Memory B cell (primary cell): ENCODE results near the gene PARN.

Experiments used
- ATAC-seq: fragments of 150-1000 bp; cut with Tn5 transposase; 2 replicates; pipeline ENCODE4 v1.10.0; 2021; ENCODE audit warnings: low read depth, mild to moderate bottlenecking, moderate library complexity
- DNase-seq, 2 donors: peaks; one replicate each; pipeline ENCODE4 v3.0.0; 2022; ENCODE audit warnings: low spot score in 2 of 2
- H3K27ac Mint-ChIP-seq: one replicate; pipeline ENCODE4 v1.8.0; 2022; ENCODE audit warnings: mild to moderate bottlenecking, moderate library complexity, mixed read lengths
- H3K27me3 Mint-ChIP-seq: one replicate; pipeline ENCODE4 v1.8.0; 2022; ENCODE audit warnings: mixed read lengths
- H3K36me3 Mint-ChIP-seq: one replicate; pipeline ENCODE4 v1.8.0; 2022; ENCODE audit warnings: mild to moderate bottlenecking, mixed read lengths
- H3K4me1 Mint-ChIP-seq: one replicate; pipeline ENCODE4 v1.8.0; 2022; ENCODE audit warnings: mixed read lengths
- H3K4me3 Mint-ChIP-seq: one replicate; pipeline ENCODE4 v1.8.0; 2022; ENCODE audit warnings: mild to moderate bottlenecking, moderate library complexity, mixed read lengths
- H3K9me3 Mint-ChIP-seq: one replicate; pipeline ENCODE4 v1.8.0; 2022; ENCODE audit warnings: mixed read lengths

PARN gene

GRCh38 chr16:14520753-14521152, 109.3 kb downstream of the PARN start:
- no peaks in the 10 kb centered on the region for H3K9me3 Mint-ChIP-seq
- no peak overlapping the region for H3K27ac Mint-ChIP-seq
- H3K36me3 Mint-ChIP-seq: no peaks in the 10 kb centered on the region
- H3K27me3 Mint-ChIP-seq: no peaks in the 10 kb centered on the region
- no peak overlapping the region for H3K4me3 Mint-ChIP-seq
- no peak for ATAC-seq
- peaks cover 19% of the 10 kb centered on the region for H3K4me1 Mint-ChIP-seq
- DNase-seq: no peak

- ATAC-seq (no peak), DNase-seq (no peak)
- H3K27me3 Mint-ChIP-seq: no peaks in the 10 kb centered on the region
- H3K4me3 Mint-ChIP-seq: no peak overlapping the region
- H3K27ac Mint-ChIP-seq: no peak overlapping the region
- no peaks in the 10 kb centered on the region for H3K9me3 Mint-ChIP-seq
- peaks cover 9% of the 10 kb centered on the region for H3K4me1 Mint-ChIP-seq
- peaks cover 7% of the 10 kb centered on the region for H3K36me3 Mint-ChIP-seq
These were observed 115.1 kb downstream of the PARN start for GRCh38 chr16:14514967-14515366.

DNA sequence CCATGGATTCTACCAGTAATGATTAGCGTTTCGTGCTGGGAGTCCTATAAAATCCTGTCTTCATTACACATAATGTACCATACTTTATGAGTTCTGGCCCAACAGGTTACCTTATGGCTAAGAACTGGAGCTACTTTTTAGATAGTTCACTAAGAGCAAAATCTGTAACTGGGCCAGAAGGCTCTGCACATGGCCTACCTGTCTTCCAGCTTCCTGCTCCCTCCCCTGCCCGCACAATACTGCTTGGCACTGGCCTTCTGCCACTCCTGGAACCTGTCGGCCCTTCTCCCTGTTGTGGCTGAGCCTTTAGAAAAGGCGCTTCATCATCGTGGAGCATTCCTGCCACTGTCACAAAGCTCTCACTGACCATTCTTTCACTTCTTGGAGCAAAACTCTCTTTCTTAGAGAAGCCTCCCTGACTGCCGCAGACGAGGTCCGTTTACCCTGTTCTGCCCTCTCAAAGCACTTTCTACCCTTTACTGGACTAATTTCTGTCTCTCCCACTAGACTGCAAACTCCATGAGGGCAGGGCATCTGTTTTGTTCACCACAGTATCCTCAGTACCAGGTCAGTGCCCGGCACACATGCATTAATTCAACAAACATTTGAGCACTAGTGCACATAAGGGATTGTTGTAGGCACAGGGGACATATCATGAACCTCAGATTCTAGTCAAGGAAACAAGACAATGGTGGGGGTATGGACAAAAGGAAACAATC, 116.5 kb downstream of the PARN start:
- Mint-ChIP-seq H3K4me1 (peaks cover 5% of the 10 kb centered on the region), H3K9me3 (no peaks in the 10 kb centered on the region), H3K36me3 (peaks cover 7% of the 10 kb centered on the region), H3K27me3 (no peaks in the 10 kb centered on the region), H3K4me3 (no peak overlapping the region), H3K27ac (no peak overlapping the region)
- DNase-seq (no peak), ATAC-seq (no peak)

GRCh38 chr16:14511800-14512135, 118.3 kb downstream of the PARN start:
- DNase-seq: no peak
- Mint-ChIP-seq H3K4me1 (peaks cover 5% of the 10 kb centered on the region), H3K4me3 (no peak overlapping the region), H3K27me3 (no peaks in the 10 kb centered on the region), H3K27ac (no peak overlapping the region), H3K9me3 (no peaks in the 10 kb centered on the region), H3K36me3 (peaks cover 7% of the 10 kb centered on the region)
- no peak for ATAC-seq

DNA sequence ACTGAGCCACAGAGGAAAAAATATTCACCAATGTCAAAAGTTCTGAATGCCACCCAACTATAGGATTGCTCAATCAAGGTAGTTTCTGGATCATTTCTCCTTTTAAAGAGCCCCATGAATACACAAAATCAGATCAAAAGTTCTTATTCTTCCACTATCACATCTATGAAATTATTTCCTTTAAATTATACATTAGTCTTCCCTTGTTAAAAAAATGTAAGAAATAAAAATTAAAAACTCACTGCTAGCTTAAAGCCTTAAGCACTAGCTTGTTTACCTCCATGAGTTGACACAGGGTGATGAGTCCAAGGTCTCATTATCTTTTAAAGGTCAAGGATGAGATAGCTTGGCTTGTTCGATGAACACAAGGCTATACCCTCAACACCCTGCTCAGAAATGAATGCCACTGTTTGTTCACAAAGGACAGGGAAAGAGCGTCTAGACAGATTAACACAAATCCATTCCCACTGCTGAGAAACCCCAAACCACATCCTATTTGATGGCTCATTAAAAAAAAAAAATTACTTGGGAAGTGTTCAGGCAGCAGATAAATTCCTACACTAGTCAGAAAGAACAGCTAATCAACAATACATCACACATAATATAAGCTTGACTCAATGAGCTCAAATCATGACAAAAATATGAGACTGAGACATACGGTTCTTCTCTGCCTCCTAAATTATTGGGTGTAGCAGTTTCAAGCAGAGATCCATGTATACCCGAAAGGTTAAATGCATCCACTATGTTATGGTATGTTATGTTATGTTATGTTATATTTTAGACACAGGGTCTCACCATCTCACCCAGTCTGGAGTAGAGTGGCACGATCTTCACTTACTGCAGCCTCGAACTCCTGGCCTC, 118.9 kb downstream of the PARN start:
- no peaks in the 10 kb centered on the region for H3K9me3 Mint-ChIP-seq
- ATAC-seq (no peak), DNase-seq (no peak)
- H3K27ac Mint-ChIP-seq: no peak overlapping the region
- H3K36me3 Mint-ChIP-seq: peaks cover 7% of the 10 kb centered on the region
- H3K4me3 Mint-ChIP-seq: no peak overlapping the region
- no peaks in the 10 kb centered on the region for H3K27me3 Mint-ChIP-seq
- H3K4me1 Mint-ChIP-seq: peaks cover 5% of the 10 kb centered on the region

- DNase-seq (no peak), ATAC-seq (no peak)
- no peak overlapping the region for H3K4me3 Mint-ChIP-seq
- no peaks in the 10 kb centered on the region for H3K27me3 Mint-ChIP-seq
- peaks cover 7% of the 10 kb centered on the region for H3K36me3 Mint-ChIP-seq
- H3K4me1 Mint-ChIP-seq: peaks cover 8% of the 10 kb centered on the region
- H3K9me3 Mint-ChIP-seq: no peaks in the 10 kb centered on the region
- H3K27ac Mint-ChIP-seq: no peak overlapping the region
These were observed 119.5 kb downstream of the PARN start for GRCh38 chr16:14510581-14510938.

DNA sequence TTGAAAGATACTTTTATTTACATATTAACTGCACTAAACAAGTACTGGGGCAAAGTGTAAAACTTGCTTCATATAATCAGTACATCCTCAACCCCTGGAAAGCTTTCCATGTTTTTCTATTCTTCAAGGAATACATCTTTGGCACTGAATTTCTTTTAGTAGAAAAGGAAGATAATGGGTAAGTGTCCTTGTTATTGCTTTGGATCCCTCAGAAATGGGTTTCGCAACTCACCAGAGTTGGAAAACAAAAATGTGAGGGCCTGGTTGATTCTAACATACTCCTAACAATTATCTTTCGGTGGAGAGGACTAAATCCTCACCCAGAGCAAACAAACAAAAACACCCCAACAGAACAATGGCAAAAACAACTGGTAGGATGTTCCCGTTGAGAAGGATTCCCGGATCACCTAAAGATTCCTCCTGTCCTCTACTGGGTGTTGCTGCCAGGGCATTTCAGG, 120.4 kb downstream of the PARN start:
- DNase-seq (no peak), ATAC-seq (no peak)
- Mint-ChIP-seq H3K27me3 (no peaks in the 10 kb centered on the region), H3K9me3 (no peaks in the 10 kb centered on the region), H3K36me3 (peaks cover 5% of the 10 kb centered on the region), H3K4me3 (no peak overlapping the region), H3K27ac (no peak overlapping the region), H3K4me1 (peaks cover 8% of the 10 kb centered on the region)

GRCh38 chr16:14509055-14509454, 121.0 kb downstream of the PARN start:
- peaks cover 5% of the 10 kb centered on the region for H3K36me3 Mint-ChIP-seq
- H3K4me1 Mint-ChIP-seq: peaks cover 8% of the 10 kb centered on the region
- H3K27me3 Mint-ChIP-seq: no peaks in the 10 kb centered on the region
- no peak overlapping the region for H3K27ac Mint-ChIP-seq
- no peak overlapping the region for H3K4me3 Mint-ChIP-seq
- ATAC-seq (no peak), DNase-seq (no peak)
- H3K9me3 Mint-ChIP-seq: no peaks in the 10 kb centered on the region

GRCh38 chr16:14505846-14506245, 124.2 kb downstream of the PARN start:
- Mint-ChIP-seq H3K27me3 (no peaks in the 10 kb centered on the region), H3K27ac (no peak overlapping the region), H3K4me3 (no peak overlapping the region), H3K9me3 (no peaks in the 10 kb centered on the region), H3K4me1 (peaks cover 10% of the 10 kb centered on the region), H3K36me3 (peaks cover 2% of the 10 kb centered on the region)
- DNase-seq (no peak), ATAC-seq (no peak)

DNA sequence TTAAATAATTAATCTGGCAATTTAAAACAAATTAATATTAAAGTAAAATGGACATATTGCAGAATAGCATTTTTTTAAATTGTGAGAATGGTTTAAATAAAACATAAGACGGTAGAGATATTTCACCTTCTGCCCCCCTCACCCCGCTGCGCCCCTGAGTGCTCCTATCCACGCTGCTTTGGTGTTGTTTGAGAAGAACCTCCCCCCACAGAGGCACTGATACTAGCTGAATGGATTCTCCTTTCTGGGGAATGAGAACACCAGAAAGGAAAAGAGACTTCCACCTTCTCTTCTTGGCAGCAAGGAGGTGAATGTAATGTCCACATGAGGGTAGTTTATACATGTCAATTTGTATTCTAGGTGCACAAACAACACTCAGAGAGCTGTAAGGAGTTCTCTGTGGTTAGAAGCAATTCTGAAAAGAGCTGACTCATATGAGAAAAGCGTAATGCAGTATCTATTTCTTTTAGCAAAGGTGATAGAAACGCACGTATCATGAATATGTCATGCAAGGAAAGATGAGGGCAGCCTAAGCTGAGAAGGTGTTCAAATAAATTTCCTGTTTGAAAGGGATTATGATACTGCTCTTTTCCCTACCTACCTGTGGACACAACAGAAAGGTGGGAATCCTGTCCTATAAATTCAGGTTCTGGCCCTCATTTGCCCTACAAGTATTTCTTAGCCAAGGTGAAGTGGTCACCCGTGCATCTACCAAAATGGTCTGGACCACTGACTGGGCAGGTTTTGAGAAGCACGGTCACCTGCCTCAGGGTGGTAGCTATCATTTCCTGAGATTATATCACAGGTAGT, 126.9 kb downstream of the PARN start:
- no peak overlapping the region for H3K27ac Mint-ChIP-seq
- no peak overlapping the region for H3K4me3 Mint-ChIP-seq
- no peaks in the 10 kb centered on the region for H3K27me3 Mint-ChIP-seq
- peaks cover 7% of the 10 kb centered on the region for H3K36me3 Mint-ChIP-seq
- ATAC-seq (no peak), DNase-seq (no peak)
- H3K4me1 Mint-ChIP-seq: peaks cover 15% of the 10 kb centered on the region
- no peaks in the 10 kb centered on the region for H3K9me3 Mint-ChIP-seq

DNA sequence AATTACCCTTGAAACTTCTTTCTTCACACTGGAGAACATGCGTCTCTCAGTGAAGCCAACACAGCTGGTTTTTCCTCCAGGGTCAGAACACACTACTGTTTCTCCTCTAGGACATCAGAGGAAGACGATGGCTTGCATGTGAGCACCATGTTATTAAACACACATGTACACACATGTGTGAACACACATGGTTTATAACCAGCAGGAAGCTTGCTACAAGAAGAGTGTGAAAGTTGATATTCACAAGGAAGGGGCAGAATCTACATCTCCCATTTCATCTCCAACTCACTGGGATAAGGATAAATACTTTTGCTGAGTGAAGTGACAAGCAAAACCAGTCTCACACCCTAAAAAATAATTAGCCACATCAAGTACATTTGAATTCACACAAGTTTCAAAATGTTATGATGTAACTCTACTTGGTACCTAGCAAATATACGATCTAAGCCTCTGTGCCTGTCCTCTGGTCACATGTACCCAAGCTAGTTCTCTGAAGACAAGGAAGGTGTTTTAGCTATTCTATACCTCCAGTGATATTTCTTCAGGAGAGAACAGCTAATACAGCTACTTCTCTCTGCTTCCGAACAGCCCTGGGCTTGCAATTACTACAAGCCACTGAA, 127.7 kb downstream of the PARN start:
- Mint-ChIP-seq H3K36me3 (peaks cover 7% of the 10 kb centered on the region), H3K4me1 (peaks cover 15% of the 10 kb centered on the region), H3K4me3 (no peak overlapping the region)

GRCh38 chr16:14501331-14502255, 128.5 kb downstream of the PARN start:
- Mint-ChIP-seq H3K36me3 (peaks cover 10% of the 10 kb centered on the region), H3K27me3 (no peaks in the 10 kb centered on the region), H3K9me3 (no peaks in the 10 kb centered on the region), H3K4me1 (peaks cover 17% of the 10 kb centered on the region), H3K27ac (no peak overlapping the region), H3K4me3 (no peak overlapping the region)
- ATAC-seq: no peak
- DNase-seq: no peak

More for the DNA sequence above, 127.7 kb downstream of the PARN start:
- Mint-ChIP-seq H3K9me3 (no peaks in the 10 kb centered on the region), H3K27ac (no peak overlapping the region), H3K27me3 (no peaks in the 10 kb centered on the region)
- no peak for DNase-seq
- no peak for ATAC-seq

GRCh38 chr16:14500791-14501190, 129.3 kb downstream of the PARN start:
- no peak overlapping the region for H3K4me3 Mint-ChIP-seq
- DNase-seq: no peak
- no peaks in the 10 kb centered on the region for H3K9me3 Mint-ChIP-seq
- H3K27me3 Mint-ChIP-seq: no peaks in the 10 kb centered on the region
- H3K36me3 Mint-ChIP-seq: peaks cover 10% of the 10 kb centered on the region
- no peak for ATAC-seq
- no peak overlapping the region for H3K27ac Mint-ChIP-seq
- peaks cover 14% of the 10 kb centered on the region for H3K4me1 Mint-ChIP-seq
